ENCODE results near the gene SRCAP.
A peak's percentile ranks its signal among the peaks of the same experiment; 100 is the strongest.

SRCAP gene

GRCh38 chr16:30737794-30738648, 39.0 kb downstream of the SRCAP start:
- DNase-seq: no peak

GRCh38 chr16:30738984-30739951, 40.3 kb downstream of the SRCAP start:
- DNase-seq: no peak

GRCh38 chr16:30740364-30741251, 41.6 kb downstream of the SRCAP start:
- DNase-seq: no peak

GRCh38 chr16:30741461-30741914, 42.5 kb downstream of the SRCAP start:
- DNase-seq: no peak

- DNase-seq: no peak
Measured at GRCh38 chr16:30743716-30744115, 44.7 kb downstream of the SRCAP start.

GRCh38 chr16:30744183-30744582, 45.2 kb downstream of the SRCAP start:
- no peak for DNase-seq

- no peak for DNase-seq
Measured at GRCh38 chr16:30745082-30745481, 46.1 kb downstream of the SRCAP start.

- no peak for DNase-seq
Measured at GRCh38 chr16:30746638-30747175, 47.7 kb downstream of the SRCAP start.

- DNase-seq: no peak
Measured at GRCh38 chr16:30747331-30747730, 48.4 kb downstream of the SRCAP start.

GRCh38 chr16:30747799-30748633, 49.0 kb downstream of the SRCAP start, which contains the start of gene PHKG2:
TSS of gene PHKG2 (plus strand) at chr16:30748425. CDS start at chr16:30748821, 396 bp downstream.
- peak; percentile 97 for DNase-seq

- DNase-seq: peak; percentile 16
Measured at GRCh38 chr16:30748634-30749445, 49.9 kb downstream of the SRCAP start.

- no peak for DNase-seq
Measured at GRCh38 chr16:30750201-30750600, 51.2 kb downstream of the SRCAP start.

- DNase-seq: no peak
Measured at GRCh38 chr16:30750876-30751465, 52.0 kb downstream of the SRCAP start.

- DNase-seq: no peak
Measured at GRCh38 chr16:30753596-30753995, 54.6 kb downstream of the SRCAP start.

GRCh38 chr16:30755955-30756780, 57.2 kb downstream of the SRCAP start:
- DNase-seq: no peak

GRCh38 chr16:30756781-30757100, 57.8 kb downstream of the SRCAP start:
- DNase-seq: no peak

GRCh38 chr16:30757316-30757715, 58.3 kb downstream of the SRCAP start:
- DNase-seq: no peak

- no peak for DNase-seq
Measured at GRCh38 chr16:30758988-30759491, 60.1 kb downstream of the SRCAP start.

Measured in activated naive CD4-positive, alpha-beta T cell treated with Interleukin-2 at 50 U/mL for 16 hours (primary cell).